ENCODE measurements around the gene GATA5.

Gene GATA5
- 0 reads per million in 3 experiments for total RNA-seq

GRCh38 chr20:62475772-62476055 lies at the start of gene GATA5:
Gene GATA5, minus strand, starts transcription at chr20:62475995. Its CDS starts 474 bp downstream, at chr20:62475521.
- no peak for DNase-seq

- no peak for DNase-seq
Observed at GRCh38 chr20:62525014-62525413, 49.2 kb upstream of the GATA5 start.

GRCh38 chr20:62524505-62524911 lies 48.7 kb upstream of the GATA5 start:
- no peak for DNase-seq

GRCh38 chr20:62523473-62524203 lies 47.8 kb upstream of the GATA5 start:
- DNase-seq, result no peak

GRCh38 chr20:62522748-62523396 lies 47.1 kb upstream of the GATA5 start:
- no peak for DNase-seq

- no peak for DNase-seq
Observed at GRCh38 chr20:62519826-62520225, 44.0 kb upstream of the GATA5 start.

- DNase-seq, result no peak
Observed at GRCh38 chr20:62518911-62519310, 43.1 kb upstream of the GATA5 start.

GRCh38 chr20:62517901-62518610 lies 42.3 kb upstream of the GATA5 start:
- DNase-seq, result no peak

- DNase-seq, result no peak
Observed at GRCh38 chr20:62517168-62517567, 41.4 kb upstream of the GATA5 start.

GRCh38 chr20:62516338-62516737 lies 40.5 kb upstream of the GATA5 start:
- DNase-seq, result no peak

GRCh38 chr20:62515826-62516225 lies 40.0 kb upstream of the GATA5 start:
- no peak for DNase-seq

GRCh38 chr20:62515280-62515679 lies 39.5 kb upstream of the GATA5 start:
- no peak for DNase-seq

GRCh38 chr20:62513991-62514390 lies 38.2 kb upstream of the GATA5 start:
- no peak for DNase-seq

GRCh38 chr20:62511915-62512610 lies 36.3 kb upstream of the GATA5 start:
- DNase-seq, result no peak

GRCh38 chr20:62511300-62511914 lies 35.6 kb upstream of the GATA5 start:
- no peak for DNase-seq

- no peak for DNase-seq
Observed at GRCh38 chr20:62508641-62509051, 32.9 kb upstream of the GATA5 start.

GRCh38 chr20:62507991-62508640 lies 32.3 kb upstream of the GATA5 start:
- no peak for DNase-seq

GRCh38 chr20:62507323-62507722 lies 31.5 kb upstream of the GATA5 start:
- no peak for DNase-seq

- DNase-seq, result no peak
Observed at GRCh38 chr20:62506791-62507190, 31.0 kb upstream of the GATA5 start.

- no peak for DNase-seq
Observed at GRCh38 chr20:62506087-62506486, 30.3 kb upstream of the GATA5 start.

- DNase-seq, result no peak
Observed at GRCh38 chr20:62505337-62506045, 29.7 kb upstream of the GATA5 start.

GRCh38 chr20:62504323-62504722 lies 28.5 kb upstream of the GATA5 start:
- no peak for DNase-seq

All from central memory CD4-positive, alpha-beta T cell (primary cell).